Transverse colon (tissue), 4 donors: ENCODE data around the gene PSTPIP1. TPM values are rescaled to one million over a fixed set of nuclear protein-coding genes. Genes with fewer than 3 reads are reported as not detected.

Experiments
- DNase-seq: peaks from one replicate; pipeline ENCODE4 v3.0.0-alpha.2; 2019
- H3K27ac ChIP-seq, 4 donors: fragments of 200-600 bp; sonication (generic); 2 replicates each; pipeline ENCODE4 v1.5.1; 2016 to 2018; ENCODE audit warnings: inconsistent platforms in 4 of 4
- H3K27me3 ChIP-seq: fragments of 200-600 bp; sonication (generic); 2 replicates; pipeline ENCODE4 v1.5.1; 2017; ENCODE audit warnings: inconsistent platforms
- H3K36me3 ChIP-seq, 4 donors: fragments of 200-600 bp; sonication (generic); 2 replicates each; pipeline ENCODE4 v1.5.1; 2017 to 2019; ENCODE audit warnings: inconsistent platforms in 4 of 4
- H3K4me1 ChIP-seq, 4 donors: fragments of 200-600 bp; sonication (generic); 2 replicates each; pipeline ENCODE4 v1.5.1; 2017 to 2020; ENCODE audit warnings: inconsistent platforms in 4 of 4
- H3K4me3 ChIP-seq, 4 donors: fragments of 200-600 bp; sonication (generic); 1 replicate in 1 of 4; 2 replicates in 3 of 4; pipeline versions ENCODE4 v1.5.1 to v1.6.1; 2017 to 2019; ENCODE audit warnings: inconsistent platforms in 4 of 4
- H3K9me3 ChIP-seq, 2 donors: fragments of 200-600 bp; sonication (generic); 2 replicates each; pipeline ENCODE4 v1.5.1; 2017 to 2019; ENCODE audit warnings: inconsistent platforms in 2 of 2
- EP300 ChIP-seq: sonication (generic); formaldehyde crosslinking; IDR thresholded peaks from one replicate; pipeline ENCODE4 v1.6.1; 2017; ENCODE audit warnings: antibody characterized with exemption, low read depth
- POLR2A ChIP-seq: fragments of 450-650 bp; IDR thresholded peaks from one replicate; pipeline ENCODE4 v1.6.1; 2016; ENCODE audit warnings: antibody characterized with exemption, mild to moderate bottlenecking, moderate library complexity
- POLR2AphosphoS5 ChIP-seq, 3 donors: sonication (generic); formaldehyde crosslinking; IDR thresholded peaks; one replicate each; pipeline ENCODE4 v1.6.1; 2016; ENCODE audit warnings: antibody characterized with exemption in 3 of 3
- WGBS, 2 donors: methylation state at CpG; one replicate each; pipeline ENCODE4 v1.1.5; 2018; ENCODE audit warnings: low coverage in 1 of 2; 5-methylcytosine and 5-hydroxymethylcytosine counted together
- in situ Hi-C, 4 donors: fragments of 200-750 bp; cut with MboI; loops; one replicate each; pipeline versions ENCODE4 v1.15.0 to v1.15.1; 2017; ENCODE audit warnings: low sequenced_read_pairs in 3 of 4, low pct_ligation_motif_present in 1 of 4, low pct_unique_long_range_greater_than_20kb in 1 of 4
- intact Hi-C: fragments of 100-400 bp; cut with DNase I; formaldehyde crosslinking; loops from one replicate; pipeline ENCODE4 v1.15.1; 2023; ENCODE audit warnings: low total_unique reads
- total RNA-seq, 4 donors: library from RNA; depleted of rRNA; stranded (reverse); fragments of >200 nt; gene quantifications; one replicate each; pipeline ENCODE4 v1.1.0, GENCODE V29; 2016
- TF ChIP-seq, protein P1 (sequence below), 5 experiments: fragments of 200-600 bp in 3 of 5; fragments of 450-650 bp in 2 of 5; sonication (generic) in 3 of 5; IDR thresholded peaks; 1 replicate in 2 of 5; 2 replicates in 3 of 5; pipeline ENCODE4 v1.5.1; 2016 to 2017; ENCODE audit warnings: antibody characterized with exemption in 5 of 5, inconsistent platforms in 3 of 5, mild to moderate bottlenecking in 2 of 5, moderate library complexity in 1 of 5

The PSTPIP1 gene
- total RNA-seq, 4 donors from 2014 or later: 1.4 to 35.2 (median 8.7) TPM

GRCh38 chr15:77014132-77015081 lies 19.5 kb downstream of the PSTPIP1 start:
- peaks cover 0 to 4% (median 0%) of the 10 kb centered on the region in 4 donors for H3K4me1 ChIP-seq
- 74 to 80% methylated on average over 1 to 22 of the region's 23 CpGs for WGBS, 2 donors
- no peaks in the 10 kb centered on the region for H3K36me3 ChIP-seq
- no peaks in the 10 kb centered on the region for H3K27me3 ChIP-seq
- H3K9me3 ChIP-seq: no peaks in the 10 kb centered on the region
- TF ChIP-seq POLR2A (no peak), POLR2AphosphoS5 (IDR thresholded peaks at IDR 0.05) (no peak), EP300 (no peak)
- TF ChIP-seq, protein P1, sequence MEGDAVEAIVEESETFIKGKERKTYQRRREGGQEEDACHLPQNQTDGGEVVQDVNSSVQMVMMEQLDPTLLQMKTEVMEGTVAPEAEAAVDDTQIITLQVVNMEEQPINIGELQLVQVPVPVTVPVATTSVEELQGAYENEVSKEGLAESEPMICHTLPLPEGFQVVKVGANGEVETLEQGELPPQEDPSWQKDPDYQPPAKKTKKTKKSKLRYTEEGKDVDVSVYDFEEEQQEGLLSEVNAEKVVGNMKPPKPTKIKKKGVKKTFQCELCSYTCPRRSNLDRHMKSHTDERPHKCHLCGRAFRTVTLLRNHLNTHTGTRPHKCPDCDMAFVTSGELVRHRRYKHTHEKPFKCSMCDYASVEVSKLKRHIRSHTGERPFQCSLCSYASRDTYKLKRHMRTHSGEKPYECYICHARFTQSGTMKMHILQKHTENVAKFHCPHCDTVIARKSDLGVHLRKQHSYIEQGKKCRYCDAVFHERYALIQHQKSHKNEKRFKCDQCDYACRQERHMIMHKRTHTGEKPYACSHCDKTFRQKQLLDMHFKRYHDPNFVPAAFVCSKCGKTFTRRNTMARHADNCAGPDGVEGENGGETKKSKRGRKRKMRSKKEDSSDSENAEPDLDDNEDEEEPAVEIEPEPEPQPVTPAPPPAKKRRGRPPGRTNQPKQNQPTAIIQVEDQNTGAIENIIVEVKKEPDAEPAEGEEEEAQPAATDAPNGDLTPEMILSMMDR (IDR thresholded peaks at IDR 0.05): no peak
- H3K4me3 ChIP-seq: no peak overlapping the region
- intact Hi-C loops (no loop called here), in situ Hi-C loops (no loop called here)
- DNase-seq: no peak
- peak overlapping the region; percentile 21 to 55 (median 32) for H3K27ac ChIP-seq

DNA sequence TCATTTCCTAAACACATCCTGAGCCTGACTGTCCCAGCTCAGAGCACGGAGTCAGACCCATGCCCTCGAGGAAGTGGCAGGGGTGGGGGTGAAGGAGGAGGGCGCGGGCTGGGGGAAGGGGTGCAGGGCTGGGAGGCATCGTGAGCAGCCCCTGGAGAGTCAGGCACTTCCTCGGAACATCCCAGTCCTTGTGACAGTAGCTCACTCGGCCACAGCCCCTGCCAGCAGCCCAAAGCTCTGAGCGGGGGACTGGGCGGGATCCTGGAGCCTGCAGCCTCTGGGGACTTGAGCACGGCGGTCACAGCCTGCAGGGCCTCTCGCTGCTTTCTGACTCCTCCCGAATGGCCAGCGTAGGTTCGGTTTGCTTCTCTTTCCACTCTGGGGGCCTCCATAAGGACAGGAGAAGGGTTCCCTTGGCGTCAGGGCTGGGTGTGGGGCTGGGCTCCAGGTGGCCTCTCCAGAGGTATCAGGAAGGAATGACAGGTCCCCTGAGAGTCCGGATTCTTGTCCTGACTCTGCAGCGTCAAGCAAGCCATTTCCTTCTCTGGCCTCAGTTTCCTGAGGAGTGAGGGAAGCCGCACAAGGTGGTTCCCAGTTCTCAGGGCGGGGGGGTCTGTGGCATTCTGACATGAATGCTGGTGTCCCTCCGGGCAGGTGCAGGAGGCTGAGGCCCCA lies 20.9 kb downstream of the PSTPIP1 start:
- H3K4me1 ChIP-seq: peaks cover 0 to 4% (median 0%) of the 10 kb centered on the region in 4 donors
- H3K27ac ChIP-seq: no peak overlapping the region
- WGBS, 2 donors: 78% methylated on average over 21 of the region's 21 CpGs; no CpG with 5 or more reads in 1 of the 2 donors
- H3K4me3 ChIP-seq: no peak overlapping the region
- no peaks in the 10 kb centered on the region for H3K27me3 ChIP-seq
- H3K36me3 ChIP-seq: no peaks in the 10 kb centered on the region
- no peak for TF ChIP-seq POLR2AphosphoS5 (IDR thresholded peaks at IDR 0.05)
- no peak for TF ChIP-seq EP300
- TF ChIP-seq, protein P1 (IDR thresholded peaks at IDR 0.05): no peak
- no peak for TF ChIP-seq POLR2A
- in situ Hi-C loops (no loop called here), intact Hi-C loops (no loop called here)
- no peak for DNase-seq
- H3K9me3 ChIP-seq: no peaks in the 10 kb centered on the region

GRCh38 chr15:77016321-77016695 lies 21.4 kb downstream of the PSTPIP1 start:
- intact Hi-C loops: no loop called here
- in situ Hi-C loops: no loop called here

More at GRCh38 chr15:77016321-77016695, 21.4 kb downstream of the PSTPIP1 start:
- Histone ChIP-seq H3K9me3 (no peaks in the 10 kb centered on the region), H3K27ac (no peak overlapping the region), H3K4me3 (no peak overlapping the region), H3K36me3 (no peaks in the 10 kb centered on the region), H3K27me3 (no peaks in the 10 kb centered on the region), H3K4me1 (peaks cover 0 to 4% (median 0%) of the 10 kb centered on the region in 4 donors)
- WGBS, 2 donors: 100% methylated on average over 2 of the region's 3 CpGs; no CpG with 5 or more reads in 1 of the 2 donors
- DNase-seq: no peak
- TF ChIP-seq POLR2AphosphoS5 (IDR thresholded peaks at IDR 0.05) (no peak), POLR2A (no peak), EP300 (no peak)
- TF ChIP-seq, protein P1 (IDR thresholded peaks at IDR 0.05): no peak
